ENCODE measurements around the gene GPATCH1. TPM values are rescaled to one million over a fixed set of nuclear protein-coding genes. Genes with fewer than 3 reads are reported as not detected.

GPATCH1 gene
- total and polyA plus RNA-seq, 2 of the 13 experiments (the other 11 are each of a cell fraction or from before 2014, with no cell fraction given), result 6.8 to 6.9 TPM

DNA sequence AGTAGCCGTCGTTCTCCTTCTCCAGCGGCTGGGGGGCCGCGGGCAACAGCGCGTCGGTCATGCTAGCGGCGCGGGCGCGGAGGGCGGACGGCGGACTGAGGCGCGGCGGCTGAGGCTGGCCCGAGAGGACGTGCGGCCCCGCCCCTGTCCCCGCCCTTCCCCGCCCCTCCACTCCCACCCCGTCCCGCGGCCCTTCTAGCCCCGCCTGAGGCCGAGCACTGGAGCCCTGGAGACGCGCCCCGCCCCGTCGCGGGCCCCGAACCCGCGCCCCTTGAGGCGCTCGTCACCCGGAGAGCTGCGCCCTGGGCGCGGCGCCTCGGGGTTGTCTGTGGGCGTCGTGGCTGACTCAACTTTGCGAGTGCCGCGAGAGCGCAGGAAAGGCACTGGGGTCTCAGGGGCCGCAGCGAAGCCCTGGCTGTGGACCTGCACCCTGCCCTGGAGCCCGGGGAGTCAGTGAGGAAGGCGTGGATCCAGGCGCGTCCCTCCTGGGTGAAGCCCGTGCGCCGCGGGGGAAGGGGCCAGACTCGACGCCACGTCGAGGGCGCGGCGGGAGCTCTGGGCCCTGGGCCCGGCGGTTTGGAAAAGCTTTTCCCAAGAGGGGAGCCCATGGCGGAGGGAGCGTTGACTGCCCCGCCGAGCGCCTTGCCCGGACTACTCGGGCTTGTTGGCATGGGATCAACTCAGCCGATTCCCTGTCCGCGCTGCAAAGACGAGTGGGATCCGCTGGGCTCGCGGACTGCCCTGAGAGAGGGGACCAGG lies 16.0 kb upstream of the GPATCH1 start, which contains the start of gene RHPN2 (continued):
- no peak for TF ChIP-seq ZNF552 (CRISPR knock-in tag; IDR thresholded peaks at IDR 0.05; ENCODE audit: borderline replicate concordance)
- TF ChIP-seq RFXAP (CRISPR knock-in tag; IDR thresholded peaks at IDR 0.05; ENCODE audit: borderline replicate concordance), result no peak
- TF ChIP-seq, protein P1, sequence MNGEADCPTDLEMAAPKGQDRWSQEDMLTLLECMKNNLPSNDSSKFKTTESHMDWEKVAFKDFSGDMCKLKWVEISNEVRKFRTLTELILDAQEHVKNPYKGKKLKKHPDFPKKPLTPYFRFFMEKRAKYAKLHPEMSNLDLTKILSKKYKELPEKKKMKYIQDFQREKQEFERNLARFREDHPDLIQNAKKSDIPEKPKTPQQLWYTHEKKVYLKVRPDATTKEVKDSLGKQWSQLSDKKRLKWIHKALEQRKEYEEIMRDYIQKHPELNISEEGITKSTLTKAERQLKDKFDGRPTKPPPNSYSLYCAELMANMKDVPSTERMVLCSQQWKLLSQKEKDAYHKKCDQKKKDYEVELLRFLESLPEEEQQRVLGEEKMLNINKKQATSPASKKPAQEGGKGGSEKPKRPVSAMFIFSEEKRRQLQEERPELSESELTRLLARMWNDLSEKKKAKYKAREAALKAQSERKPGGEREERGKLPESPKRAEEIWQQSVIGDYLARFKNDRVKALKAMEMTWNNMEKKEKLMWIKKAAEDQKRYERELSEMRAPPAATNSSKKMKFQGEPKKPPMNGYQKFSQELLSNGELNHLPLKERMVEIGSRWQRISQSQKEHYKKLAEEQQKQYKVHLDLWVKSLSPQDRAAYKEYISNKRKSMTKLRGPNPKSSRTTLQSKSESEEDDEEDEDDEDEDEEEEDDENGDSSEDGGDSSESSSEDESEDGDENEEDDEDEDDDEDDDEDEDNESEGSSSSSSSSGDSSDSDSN (CRISPR knock-in tag; IDR thresholded peaks at IDR 0.05), result peak; percentile 25; the same call in 1 of the 2 replicates
- TF ChIP-seq, protein P2, sequence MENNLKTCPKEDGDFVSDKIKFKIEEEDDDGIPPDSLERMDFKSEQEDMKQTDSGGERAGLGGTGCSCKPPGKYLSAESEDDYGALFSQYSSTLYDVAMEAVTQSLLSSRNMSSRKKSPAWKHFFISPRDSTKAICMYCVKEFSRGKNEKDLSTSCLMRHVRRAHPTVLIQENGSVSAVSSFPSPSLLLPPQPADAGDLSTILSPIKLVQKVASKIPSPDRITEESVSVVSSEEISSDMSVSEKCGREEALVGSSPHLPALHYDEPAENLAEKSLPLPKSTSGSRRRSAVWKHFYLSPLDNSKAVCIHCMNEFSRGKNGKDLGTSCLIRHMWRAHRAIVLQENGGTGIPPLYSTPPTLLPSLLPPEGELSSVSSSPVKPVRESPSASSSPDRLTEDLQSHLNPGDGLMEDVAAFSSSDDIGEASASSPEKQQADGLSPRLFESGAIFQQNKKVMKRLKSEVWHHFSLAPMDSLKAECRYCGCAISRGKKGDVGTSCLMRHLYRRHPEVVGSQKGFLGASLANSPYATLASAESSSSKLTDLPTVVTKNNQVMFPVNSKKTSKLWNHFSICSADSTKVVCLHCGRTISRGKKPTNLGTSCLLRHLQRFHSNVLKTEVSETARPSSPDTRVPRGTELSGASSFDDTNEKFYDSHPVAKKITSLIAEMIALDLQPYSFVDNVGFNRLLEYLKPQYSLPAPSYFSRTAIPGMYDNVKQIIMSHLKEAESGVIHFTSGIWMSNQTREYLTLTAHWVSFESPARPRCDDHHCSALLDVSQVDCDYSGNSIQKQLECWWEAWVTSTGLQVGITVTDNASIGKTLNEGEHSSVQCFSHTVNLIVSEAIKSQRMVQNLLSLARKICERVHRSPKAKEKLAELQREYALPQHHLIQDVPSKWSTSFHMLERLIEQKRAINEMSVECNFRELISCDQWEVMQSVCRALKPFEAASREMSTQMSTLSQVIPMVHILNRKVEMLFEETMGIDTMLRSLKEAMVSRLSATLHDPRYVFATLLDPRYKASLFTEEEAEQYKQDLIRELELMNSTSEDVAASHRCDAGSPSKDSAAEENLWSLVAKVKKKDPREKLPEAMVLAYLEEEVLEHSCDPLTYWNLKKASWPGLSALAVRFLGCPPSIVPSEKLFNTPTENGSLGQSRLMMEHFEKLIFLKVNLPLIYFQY (CRISPR knock-in tag; IDR thresholded peaks at IDR 0.05; ENCODE audit: borderline replicate concordance), result no peak
- TF ChIP-seq, protein P3, sequence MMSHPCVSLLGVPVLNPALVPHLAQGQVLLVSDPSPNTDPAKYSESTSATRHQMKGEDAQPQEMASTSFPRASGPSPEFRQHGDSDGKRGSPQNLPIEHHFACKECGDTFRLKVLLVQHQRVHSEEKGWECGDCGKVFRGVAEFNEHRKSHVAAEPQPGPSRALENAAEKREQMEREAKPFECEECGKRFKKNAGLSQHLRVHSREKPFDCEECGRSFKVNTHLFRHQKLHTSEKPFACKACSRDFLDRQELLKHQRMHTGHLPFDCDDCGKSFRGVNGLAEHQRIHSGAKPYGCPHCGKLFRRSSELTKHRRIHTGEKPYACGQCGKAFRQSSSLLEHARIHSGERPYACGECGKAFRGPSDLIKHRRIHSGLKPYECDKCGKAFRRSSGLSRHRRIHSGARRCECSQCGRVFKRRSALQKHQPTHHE (CRISPR knock-in tag; IDR thresholded peaks at IDR 0.05; ENCODE audit: borderline replicate concordance), result no peak
- TF ChIP-seq ASH2L (IDR thresholded peaks at IDR 0.05; ENCODE audit: insufficient read length, low read depth, low read length), result no peak
- TF ChIP-seq ZFP82 (CRISPR knock-in tag; IDR thresholded peaks at IDR 0.05; ENCODE audit: borderline replicate concordance), result no peak
- no peak for TF ChIP-seq SNRNP70 (IDR thresholded peaks at IDR 0.05; ENCODE audit: low read depth, low read length)
- no peak for TF ChIP-seq JUNB (CRISPR knock-in tag; IDR thresholded peaks at IDR 0.05; ENCODE audit: borderline replicate concordance)
- no peak for TF ChIP-seq NFRKB (IDR thresholded peaks at IDR 0.05)
- no peak for TF ChIP-seq SMARCC2 (IDR thresholded peaks at IDR 0.05)
- no peak for TF ChIP-seq ZFP62 (CRISPR knock-in tag; IDR thresholded peaks at IDR 0.05)
- no peak for TF ChIP-seq ZFP1 (CRISPR knock-in tag; IDR thresholded peaks at IDR 0.05)
- no peak for TF ChIP-seq ELF4 (CRISPR knock-in tag; IDR thresholded peaks at IDR 0.05; ENCODE audit: borderline replicate concordance)
- no peak for TF ChIP-seq ZNF670 (CRISPR knock-in tag; IDR thresholded peaks at IDR 0.05; ENCODE audit: borderline replicate concordance)
- TF ChIP-seq ZNF879 (CRISPR knock-in tag; IDR thresholded peaks at IDR 0.05), result no peak
- TF ChIP-seq KMT2A (CRISPR knock-in tag; IDR thresholded peaks at IDR 0.05), result no peak
- peak; percentile 31; the same call in 1 of the 2 replicates for TF ChIP-seq ARHGAP35 (CRISPR knock-in tag; IDR thresholded peaks at IDR 0.05; ENCODE audit: borderline replicate concordance)
- TF ChIP-seq, protein P4, sequence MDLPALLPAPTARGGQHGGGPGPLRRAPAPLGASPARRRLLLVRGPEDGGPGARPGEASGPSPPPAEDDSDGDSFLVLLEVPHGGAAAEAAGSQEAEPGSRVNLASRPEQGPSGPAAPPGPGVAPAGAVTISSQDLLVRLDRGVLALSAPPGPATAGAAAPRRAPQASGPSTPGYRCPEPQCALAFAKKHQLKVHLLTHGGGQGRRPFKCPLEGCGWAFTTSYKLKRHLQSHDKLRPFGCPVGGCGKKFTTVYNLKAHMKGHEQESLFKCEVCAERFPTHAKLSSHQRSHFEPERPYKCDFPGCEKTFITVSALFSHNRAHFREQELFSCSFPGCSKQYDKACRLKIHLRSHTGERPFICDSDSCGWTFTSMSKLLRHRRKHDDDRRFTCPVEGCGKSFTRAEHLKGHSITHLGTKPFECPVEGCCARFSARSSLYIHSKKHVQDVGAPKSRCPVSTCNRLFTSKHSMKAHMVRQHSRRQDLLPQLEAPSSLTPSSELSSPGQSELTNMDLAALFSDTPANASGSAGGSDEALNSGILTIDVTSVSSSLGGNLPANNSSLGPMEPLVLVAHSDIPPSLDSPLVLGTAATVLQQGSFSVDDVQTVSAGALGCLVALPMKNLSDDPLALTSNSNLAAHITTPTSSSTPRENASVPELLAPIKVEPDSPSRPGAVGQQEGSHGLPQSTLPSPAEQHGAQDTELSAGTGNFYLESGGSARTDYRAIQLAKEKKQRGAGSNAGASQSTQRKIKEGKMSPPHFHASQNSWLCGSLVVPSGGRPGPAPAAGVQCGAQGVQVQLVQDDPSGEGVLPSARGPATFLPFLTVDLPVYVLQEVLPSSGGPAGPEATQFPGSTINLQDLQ (CRISPR knock-in tag; IDR thresholded peaks at IDR 0.05), result no peak
- no peak for TF ChIP-seq NPAS2 (CRISPR knock-in tag; IDR thresholded peaks at IDR 0.05; ENCODE audit: borderline replicate concordance)
